GM21737 (cell line): ENCODE measurements around the gene GAS5.
A peak's percentile ranks its signal among the peaks of the same experiment; 100 is the strongest.
"Not testable (repeated sequence)": the region's sequence is repeated elsewhere in the genome, so short reads cannot be mapped to it uniquely, and the experiment has no call there.

Experiments
- ATAC-seq: cut with Tn5 transposase; IDR thresholded peaks from one replicate; pipeline ENCODE4 v1.9.1; 2021; ENCODE audit warnings: mild to moderate bottlenecking, moderate library complexity; ENCODE audit not compliant: unreplicated experiment

The GAS5 gene

DNA sequence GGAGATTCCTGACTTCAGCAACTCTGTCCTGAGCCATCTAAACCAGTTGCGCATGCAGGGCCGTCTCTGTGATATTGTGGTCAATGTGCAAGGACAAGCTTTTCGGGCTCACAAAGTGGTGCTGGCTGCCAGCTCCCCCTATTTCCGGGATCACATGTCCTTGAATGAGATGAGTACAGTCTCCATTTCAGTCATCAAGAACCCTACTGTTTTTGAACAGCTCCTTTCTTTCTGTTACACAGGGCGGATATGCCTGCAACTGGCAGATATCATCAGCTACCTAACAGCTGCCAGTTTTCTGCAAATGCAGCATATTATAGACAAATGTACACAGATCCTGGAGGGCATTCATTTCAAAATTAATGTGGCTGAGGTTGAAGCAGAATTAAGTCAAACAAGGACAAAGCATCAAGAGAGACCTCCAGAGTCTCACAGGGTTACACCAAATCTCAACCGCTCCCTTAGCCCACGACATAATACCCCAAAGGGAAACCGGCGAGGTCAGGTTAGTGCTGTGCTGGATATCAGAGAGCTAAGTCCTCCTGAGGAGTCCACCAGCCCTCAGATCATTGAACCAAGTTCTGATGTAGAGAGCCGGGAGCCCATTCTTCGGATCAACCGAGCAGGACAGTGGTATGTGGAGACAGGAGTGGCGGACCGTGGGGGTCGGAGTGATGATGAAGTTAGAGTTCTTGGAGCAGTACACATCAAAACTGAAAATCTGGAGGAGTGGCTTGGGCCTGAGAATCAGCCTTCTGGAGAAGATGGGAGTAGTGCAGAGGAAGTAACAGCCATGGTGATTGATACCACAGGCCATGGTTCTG is 2.7 kb upstream of the GAS5 start:
- ATAC-seq = no peak

DNA sequence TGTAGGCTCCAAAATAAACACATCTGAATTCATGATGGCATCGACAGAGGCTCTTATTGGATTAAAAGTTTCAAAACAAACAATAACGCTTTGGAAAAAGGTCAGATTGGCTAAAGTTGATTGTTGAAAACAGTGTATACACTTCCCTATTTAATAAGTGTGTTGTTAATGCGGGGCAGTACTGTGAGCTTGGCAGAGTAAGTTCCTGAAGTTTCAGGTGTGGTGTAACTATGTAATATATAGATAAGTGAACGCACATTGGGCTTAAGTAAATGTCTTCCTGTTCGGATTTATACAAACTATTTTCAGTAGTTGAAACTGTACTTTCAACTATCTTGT is 1.2 kb upstream of the GAS5 start:
- no peak for ATAC-seq

DNA sequence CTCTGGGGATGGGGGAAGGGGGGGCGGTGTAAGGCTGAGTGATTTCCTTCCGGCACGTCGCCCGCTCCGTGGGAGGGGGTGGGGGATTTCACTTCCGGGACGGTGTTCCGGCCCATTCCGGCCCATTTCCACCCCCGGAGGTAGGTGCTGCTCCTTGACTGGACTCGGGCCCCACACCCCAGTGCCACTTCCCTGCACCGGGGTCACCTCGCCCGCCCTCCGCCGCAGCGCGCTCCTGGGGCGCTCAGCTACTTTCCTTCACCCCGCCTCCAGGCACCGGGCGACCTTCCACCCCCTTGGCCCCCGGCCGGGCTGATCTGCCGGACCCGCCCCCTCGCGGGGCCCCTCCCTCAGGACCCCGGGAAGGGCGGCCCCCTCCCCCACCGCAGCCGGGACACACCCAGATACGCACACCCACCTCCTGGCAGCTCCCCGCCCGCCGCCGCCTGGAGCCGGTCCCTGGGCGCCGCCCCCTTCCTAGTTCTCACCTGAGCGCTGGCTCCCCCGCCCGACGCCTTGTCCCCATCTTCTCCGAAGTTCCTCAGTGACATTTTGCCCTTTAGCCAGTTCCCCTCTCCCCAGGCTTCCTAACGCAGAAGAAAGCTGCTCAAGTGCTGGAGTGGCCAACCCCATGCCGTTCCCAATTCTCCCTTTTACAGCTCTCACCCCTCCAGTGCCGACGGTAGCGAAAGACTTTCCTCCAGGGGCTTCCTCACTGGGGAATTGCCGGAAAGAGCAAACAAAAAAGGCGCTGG is 654 bp upstream of the GAS5 start, which contains the start of gene ZBTB37:
Gene ZBTB37, plus strand, starts transcription at position 115 of the 755 bp plus-strand sequence. CDS start 1,846 bp downstream, outside the sequence.
- peak; percentile 55 for ATAC-seq

DNA sequence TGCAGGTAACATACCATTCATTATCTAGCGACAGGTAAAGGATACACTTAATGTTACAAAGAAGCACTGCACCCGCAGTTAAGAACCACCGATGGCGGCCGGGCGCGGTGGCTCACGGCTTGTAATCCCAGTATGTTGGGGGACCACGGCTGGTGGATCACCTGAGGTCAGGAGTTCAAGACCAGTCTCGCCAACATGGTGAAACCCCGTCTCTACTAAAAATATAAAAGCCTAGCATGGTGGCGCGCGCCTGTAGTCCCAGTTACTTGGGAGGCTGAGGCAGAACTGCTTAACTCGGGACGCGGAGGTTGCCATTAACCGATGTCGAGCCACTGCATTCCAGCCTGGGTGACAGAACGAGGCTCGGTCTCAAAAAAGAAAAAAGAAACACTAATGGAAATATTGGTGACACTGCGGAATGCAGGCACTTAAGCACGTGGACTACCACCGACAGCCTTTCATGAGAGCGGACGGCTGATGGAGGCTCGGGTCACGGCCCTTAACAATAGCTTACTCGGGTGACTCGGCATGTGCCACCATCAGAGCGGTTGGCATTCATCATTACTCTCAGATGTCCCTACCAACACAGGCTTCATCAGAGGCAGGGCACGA is 542 bp downstream of the GAS5 start:
- no peak for ATAC-seq

DNA sequence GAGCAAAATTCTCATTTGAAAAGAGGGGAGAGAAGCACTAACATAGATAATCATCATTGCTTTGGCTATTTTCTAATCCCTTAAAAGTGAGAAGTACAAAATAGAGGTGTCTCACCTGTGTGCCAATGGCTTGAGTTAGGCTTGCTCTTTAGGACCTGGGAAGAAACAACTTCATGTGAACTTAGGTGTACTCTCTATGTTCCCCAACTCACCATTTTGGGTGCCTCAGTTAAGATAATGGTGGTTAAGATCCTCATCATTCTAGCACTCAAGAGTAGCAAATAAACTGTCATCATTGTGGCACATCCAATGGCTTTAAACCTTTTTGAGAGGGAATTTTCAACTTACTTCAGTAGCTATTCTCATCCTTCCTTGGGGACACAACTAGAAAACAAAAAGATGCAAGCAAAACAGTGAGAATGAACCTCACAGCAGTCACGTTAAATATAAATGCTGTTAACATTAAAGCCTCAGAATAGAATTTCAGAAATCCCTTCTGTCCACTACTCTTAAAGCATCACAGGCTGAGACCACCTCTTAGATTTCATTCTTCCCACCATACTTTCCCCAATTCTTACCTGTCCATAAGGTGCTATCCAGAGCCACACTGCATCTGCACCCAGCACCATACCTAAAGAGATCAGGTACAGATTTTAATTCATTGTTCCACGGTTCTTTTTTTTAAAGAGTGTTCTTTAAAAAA is 1.2 kb downstream of the GAS5 start:
- no peak for ATAC-seq

DNA sequence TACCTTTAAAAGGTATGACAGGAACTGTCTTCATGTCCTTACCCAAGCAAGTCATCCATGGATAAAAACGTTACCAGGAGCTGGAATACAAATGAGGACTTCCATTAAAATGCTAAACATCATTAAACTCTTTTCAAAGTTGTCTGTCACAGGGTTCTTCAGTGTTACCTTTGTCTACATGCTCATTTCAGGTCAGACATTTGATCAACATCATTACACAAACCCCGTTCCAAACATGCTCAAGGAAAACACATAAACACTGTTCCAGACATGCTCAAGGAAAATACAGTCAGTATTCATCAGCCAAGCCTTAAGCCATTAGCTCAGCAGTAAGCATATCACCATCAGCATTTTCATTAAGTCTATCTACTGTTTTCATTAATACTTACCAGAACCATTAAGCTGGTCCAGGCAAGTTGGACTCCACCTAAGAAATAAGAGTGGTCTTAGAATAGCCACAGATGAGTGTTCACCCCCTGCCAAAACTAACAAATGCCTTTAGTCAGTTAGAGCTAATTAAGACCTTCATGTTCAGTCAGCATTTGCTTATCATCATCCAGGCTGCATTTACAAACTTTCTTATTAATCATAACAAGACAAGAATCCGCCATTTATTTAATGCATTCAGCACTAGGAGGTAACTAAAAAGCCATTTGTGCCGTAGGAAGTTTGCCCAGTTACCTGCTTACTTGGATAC is 2.2 kb downstream of the GAS5 start:
- ATAC-seq = no peak

DNA sequence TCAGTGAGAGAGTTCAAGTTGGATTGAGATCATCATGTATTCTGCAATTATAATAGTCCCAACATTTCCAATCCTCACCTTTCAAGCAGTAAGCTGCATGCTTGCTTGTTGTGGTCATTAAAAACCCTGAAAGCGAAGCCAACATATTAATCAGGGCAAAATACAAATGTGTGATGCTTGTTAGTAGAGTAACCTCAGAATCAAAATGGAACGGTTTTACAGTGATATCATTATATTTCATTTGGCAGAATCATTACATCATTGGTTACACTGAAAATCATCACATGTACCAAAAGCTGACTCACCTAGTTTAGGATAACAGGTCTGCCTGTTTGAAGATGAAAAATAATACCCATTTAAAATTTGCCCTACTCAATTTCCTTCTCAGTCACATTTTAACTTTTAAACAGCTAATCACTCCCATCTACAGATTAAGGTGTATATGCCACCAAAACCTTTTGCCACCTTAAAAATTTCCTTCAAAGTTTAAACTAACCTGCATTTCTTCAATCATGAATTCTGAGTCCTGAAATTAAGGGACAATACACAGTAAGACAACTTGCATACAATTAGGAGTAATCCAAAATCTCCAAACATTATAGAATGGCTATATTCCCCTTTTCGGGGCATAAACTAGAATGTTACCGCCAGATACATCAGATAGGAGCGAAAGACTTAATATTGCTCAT is 3.5 kb downstream of the GAS5 start:
- ATAC-seq = no peak

DNA sequence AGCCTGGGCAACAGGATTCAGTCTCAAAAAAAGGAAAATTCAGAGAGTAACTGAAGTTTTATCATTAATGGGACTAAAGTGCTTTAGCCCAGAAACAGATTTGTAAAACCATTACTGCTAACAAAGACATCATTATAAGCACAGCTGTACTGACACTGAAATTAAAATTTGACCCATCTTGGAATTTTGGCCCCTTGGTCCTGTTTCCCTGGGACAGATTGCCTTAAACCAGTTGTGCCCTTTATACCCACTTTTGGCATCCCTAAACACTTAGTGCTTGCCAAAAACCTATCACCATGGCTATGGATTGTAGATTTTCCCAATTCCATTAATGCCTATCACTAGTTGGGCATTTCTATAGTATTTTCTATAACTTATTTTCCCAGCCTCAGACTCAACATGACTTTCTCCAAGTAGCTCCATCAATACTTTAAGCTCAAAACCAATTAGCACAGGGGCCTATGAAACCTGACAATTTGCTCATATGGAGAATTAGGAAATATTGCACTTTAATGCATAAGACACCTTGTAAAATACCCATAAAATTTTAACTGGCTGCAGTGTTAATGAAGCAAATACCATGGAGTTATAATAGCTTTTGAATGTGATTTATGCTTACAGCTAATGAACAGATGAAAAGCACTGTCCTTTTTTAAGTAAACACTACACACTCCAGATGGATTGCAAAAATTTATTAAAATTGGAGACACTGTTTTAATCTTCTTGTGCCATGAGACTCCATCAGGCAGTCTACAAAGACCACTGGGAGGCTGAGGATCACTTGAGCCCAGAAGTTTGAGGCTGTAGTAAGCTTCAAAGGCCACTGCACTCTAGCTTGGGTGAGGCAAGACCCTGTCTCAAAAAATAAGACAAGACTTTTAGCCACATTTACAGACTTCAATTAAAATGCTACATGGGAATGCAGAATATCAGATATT is 4.3 kb downstream of the GAS5 start:
- no peak for ATAC-seq

DNA sequence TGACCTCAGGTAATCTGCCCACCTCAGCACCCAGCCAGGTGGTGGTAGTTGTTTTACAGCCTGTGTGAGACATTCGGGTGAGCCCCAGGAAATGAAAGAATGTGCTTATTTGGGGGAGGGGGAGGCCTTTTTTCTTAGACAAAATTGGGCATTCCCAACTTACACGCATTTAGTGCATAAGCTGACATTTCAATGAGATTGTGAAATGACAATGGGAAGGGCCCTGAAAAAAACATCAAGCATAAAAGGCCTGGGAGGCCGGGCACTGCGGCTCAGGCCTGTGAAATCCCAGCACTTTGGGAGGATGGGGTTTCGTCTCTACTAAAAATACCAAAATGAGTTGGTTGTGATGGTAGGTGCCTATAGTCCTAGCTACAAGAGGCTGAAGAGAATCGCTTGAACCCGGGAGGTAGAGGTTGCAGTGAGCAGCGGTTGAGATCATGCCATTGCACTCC is 5.0 kb downstream of the GAS5 start:
- no peak for ATAC-seq

DNA sequence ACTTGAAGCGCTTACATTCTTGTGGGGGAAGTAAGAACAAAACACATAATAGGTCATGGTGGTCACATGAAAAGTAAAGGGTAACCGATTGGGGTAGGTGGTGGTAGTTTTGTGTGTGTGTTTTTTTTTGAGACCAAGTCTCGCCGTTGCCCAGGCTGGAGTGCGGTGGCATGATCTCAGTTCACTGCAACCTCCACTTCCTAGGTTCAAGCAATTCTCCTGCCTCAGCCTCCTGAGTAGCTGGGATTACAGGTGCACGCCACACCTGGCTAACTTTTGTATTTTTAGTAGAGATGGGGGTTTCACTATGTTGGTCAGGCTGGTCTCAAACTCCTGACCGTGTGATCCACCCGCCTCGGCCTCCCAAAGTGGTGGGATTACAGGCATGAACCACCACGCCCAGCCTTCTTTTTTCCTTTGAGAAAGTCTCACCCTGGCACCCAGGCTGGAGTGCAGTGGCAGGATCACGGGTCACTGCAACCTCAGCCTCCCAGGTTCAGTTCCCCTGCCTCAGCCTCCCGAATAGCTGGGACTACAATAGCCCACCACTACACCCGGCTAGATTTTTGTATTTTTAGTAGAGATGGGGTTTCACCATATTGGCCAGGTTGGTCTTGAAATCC is 5.5 kb downstream of the GAS5 start:
- ATAC-seq = not testable (repeated sequence)

DNA sequence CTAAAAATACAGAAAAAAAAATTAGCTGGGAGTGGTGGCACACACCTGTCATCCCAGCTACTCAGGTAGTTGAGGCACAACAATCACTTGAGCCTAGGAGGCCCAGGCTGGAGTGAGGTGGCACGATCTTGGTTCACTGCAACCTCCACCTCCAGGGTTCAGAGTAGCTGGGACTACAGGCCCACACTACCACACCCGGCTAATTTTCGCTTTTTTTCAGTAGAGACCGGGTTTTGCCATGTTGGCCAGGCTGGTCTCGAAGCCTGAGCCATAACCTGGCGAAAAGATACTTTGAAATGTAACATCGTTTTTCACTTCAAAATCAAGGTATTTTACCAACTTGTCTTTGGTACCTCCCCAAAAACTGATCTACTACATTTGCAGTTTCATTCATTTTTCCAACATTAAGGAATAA is 6.1 kb downstream of the GAS5 start:
- no peak for ATAC-seq

DNA sequence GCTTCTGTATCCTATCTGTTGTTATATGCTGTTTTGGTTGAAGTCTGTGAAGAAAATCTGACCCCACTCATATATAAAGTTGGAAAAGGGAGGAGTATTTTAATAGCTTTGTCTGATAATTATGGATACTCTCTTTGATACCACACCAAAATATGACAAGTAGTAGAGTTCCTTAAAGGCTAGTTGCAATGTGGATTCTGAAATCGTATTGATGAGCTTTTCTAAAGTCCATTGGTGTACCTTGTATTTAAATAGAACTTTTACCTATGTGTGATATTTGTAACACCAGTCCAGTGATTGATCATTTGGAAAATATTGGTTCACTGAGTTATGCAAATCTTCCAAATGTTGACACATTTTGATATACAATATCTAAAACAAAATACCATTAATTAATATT is 7.7 kb downstream of the GAS5 start:
- ATAC-seq = no peak

DNA sequence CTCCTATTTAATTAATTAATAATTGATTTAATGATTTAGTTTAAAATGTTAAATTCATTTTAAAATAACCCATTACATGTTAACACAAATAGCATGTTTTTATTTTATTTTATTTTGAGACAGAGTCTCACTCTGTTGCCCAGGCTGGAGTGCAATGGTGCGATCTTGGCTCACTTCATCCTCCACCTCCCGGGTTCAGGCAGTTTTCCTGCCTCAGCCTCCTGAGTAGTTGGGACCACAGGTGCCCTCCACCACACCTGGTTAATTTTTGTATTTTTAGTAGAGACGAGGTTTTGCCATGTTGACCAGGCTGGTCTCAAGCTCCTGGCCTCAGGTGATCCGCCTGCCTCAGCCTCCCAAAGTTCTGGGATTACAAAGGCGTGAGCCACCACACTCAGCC is 8.2 kb downstream of the GAS5 start:
- ATAC-seq = not testable (repeated sequence)

DNA sequence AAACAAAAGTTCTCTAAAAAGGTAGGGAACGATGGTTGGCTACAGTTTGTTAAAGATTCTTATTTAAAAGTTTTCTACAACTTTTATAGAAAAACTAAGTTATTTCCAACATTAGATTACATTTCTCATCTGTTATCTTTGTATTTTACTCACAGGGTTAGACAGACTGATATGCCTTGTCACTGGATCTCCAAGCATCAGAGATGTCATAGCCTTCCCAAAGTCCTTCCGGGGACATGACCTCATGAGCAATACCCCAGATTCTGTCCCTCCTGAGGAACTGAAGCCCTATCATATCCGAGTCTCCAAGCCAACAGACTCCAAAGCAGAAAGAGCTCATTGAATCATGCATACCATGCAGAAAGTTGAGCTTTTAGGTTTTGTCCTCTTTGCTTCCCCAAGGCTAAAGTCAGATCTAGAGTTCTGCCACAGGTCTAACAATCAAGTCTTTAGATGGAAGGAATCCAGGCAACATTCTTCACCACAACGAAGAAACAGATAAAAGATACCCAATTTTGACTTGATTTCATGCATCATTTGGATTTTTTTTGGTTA is 10.3 kb downstream of the GAS5 start:
- ATAC-seq = no peak

DNA sequence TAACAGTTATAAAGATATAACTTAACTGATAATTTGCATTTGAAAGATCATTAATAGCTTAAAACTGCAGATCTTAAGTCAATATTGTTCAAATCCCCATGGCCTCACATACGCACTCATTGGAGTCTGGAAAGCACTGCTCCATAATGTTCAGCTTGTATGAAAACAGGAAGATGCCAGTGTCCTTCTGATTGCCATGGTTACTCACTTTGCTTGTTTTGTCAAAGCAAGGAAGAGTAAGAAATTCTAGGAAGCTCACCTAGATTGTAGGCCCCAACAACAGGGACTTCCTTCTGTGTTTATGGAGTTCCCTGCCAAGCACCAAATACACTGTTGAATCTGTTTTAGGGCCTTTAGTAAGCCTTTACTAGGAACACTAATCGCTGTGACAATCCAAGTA is 10.9 kb downstream of the GAS5 start:
- no peak for ATAC-seq

DNA sequence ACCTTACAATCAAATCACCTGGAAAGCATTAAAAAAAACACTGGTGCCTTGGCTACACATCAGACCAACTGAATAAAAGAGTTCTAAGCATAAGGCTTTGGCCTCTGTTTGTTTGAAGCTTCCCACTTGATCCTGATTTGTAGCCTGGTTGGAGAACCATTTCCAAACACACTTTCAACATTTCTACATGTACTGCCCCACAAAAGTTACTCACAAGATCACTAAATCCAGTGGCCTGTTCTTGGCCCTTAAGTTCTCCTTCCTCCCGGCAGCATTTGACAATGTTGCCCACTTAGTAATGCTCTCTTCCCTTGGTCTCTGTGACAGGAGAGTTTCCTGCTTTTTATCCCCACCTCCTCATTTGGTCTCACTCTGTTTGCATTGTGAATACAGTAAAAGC is 11.8 kb downstream of the GAS5 start:
- no peak for ATAC-seq

DNA sequence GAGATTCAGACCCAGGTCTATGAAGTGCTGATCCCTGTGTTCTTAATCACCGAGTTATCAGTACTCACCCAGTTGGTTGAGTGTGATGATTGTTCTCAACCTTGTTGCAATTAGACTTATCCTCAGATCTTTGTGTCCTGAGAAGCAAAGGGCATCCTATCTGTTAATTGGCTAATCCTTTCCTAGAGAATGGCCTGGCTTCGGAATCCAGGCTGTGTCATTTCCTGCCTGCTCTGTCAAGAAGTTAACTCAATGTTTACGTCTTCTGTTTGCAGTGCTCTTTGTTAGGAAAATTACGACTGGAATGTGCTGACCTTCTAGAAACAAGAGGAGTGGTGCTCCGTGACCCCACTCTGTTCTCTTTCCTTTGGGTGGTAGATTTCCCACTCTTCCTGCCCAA is 14.7 kb downstream of the GAS5 start:
- no peak for ATAC-seq

DNA sequence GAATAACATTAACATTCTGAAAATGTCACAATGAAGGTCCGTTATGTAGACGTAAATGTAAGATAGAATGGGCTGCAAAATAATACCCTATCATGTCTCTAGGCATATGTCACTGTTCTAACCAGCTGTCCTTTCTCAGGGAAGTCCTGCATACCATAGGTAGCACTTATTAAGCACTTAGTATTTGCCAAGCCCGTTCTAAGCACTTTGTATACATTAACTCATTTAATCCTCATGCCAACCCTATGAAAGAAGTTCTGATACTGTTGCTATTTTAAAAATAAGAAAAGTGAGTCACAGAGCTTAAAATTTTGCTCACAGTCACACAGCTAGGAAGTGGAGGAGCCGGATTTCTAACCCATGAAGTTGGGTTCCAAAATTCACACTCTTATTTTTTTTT is 15.7 kb downstream of the GAS5 start:
- no peak for ATAC-seq
